GM08714 (cell line): ENCODE measurements around the gene GNG7.
"Not testable (repeated sequence)": the region's sequence is repeated elsewhere in the genome, so short reads cannot be mapped to it uniquely, and the experiment has no call there.

ENCODE experiments used
- H3K4me3 ChIP-seq: fragments of 200-500 bp; sonication (Bioruptor generic); 2 replicates; pipeline ENCODE4 v1.5.1; 2014; ENCODE audit warnings: mild to moderate bottlenecking, low read length, inconsistent platforms
- ZNF274 ChIP-seq: IDR thresholded peaks from 2 replicates; pipeline ENCODE4 v1.6.1; 2012; ENCODE audit warnings: mild to moderate bottlenecking, low read depth, low read length

GNG7 gene

DNA sequence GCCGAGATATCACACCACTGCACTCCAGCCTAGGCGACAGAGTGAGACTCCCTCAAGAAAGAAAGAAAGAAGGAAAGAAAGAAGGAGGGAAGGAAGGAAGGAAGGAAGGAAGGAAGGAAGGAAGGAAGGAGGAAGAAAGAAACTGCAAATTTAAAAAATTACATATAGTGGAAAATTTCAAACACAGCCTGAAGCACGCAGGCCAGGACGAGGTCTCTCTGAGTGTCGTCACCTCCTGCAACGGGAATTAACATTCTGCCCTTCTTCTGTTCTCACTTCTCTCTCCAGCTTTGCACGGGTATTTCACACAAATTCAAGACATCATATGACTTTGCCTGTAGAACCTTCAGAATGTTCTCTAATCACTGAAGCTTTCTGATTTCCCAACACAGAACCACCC is 108.2 kb downstream of the GNG7 start:
- no peak overlapping the region for H3K4me3 ChIP-seq
- TF ChIP-seq ZNF274 = no peak

DNA sequence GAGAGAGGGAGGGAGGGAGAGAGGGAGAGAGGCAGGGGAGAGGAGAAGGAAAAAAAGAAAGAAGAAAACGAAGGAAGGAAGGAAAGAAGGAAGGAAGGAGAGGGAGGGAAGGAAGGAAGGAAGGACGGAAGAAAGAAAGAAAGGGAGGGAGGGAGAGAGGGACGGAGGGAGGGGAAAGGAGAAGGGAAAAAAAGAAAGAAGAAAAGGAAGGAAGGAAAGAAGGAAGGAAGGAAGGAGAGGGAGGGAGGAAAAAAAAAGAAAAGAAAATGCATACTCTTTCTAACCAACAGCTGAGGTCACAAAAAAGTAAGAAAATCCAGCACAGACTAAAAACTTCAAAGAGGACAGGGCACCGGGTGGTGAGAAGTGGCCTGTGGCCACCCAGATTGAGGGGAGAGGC is 109.7 kb downstream of the GNG7 start:
- no peak for TF ChIP-seq ZNF274
- no peak overlapping the region for H3K4me3 ChIP-seq

DNA sequence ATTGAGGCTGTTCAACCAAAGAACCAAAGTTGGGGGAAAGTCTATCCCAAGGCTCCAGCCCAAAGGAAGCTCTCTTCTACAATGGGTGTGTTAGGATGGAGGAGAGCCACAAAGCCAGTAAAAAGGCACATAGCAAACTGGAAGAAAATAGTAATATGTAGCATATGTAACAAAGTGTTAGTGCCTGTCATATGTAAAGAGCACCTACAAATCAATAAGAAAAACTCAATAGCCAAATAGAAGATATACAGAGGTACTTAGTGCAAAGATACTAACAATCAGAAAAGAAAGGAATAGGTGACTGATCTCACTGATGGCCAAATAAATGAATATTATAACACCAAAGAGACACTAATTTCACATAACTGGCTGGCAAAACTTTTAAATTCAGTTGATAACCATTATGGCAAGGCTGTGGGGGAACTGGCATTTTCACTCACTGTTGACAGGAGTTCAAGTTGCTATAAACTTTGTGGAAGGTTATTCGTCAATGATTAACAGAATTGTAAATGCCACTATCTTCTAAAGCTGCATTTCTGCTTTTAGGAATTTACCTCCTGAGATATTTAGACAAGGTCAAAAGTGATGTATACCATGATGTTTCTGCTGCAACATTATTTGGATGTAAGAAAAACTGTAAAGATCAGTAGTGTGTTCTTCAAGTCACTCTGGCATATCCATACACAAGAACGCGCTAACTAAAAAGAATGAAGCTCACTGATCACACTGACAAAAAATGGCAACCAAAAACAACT is 110.8 kb downstream of the GNG7 start:
- H3K4me3 ChIP-seq = no peak overlapping the region
- no peak for TF ChIP-seq ZNF274

DNA sequence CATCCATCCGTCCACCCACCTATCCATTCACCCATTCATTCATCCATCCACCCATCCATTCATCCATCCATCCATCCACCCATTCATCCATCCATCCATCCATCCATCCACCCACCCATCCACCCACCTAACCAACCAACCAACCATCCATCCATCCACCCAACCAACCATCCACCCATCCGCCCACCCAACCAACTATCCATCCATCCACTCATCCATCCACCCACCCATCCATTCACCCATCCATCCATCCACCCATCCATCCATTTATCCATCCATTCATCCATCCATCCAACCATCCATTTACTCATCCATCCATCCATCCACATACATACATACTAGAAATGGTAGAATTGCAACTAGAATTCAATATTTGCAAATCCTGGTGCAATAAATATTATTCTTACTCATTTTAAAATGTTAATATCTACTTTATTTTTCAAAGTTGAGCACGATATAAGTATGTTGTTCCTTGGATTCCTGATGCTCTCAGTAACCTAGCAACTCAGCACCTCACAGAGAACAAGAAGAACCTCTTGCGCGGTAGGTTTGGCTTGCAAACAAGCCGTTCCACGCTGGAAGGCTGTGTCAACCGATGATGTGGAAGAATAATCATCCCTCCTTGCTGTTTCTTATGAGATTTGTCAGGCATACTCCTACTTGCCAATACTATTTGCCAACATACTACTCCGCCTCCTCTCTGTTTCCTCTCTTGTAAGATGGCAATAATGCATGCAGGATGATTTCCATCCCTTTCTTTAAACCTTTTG is 111.7 kb downstream of the GNG7 start:
- TF ChIP-seq ZNF274 = no peak
- H3K4me3 ChIP-seq = no peak overlapping the region

DNA sequence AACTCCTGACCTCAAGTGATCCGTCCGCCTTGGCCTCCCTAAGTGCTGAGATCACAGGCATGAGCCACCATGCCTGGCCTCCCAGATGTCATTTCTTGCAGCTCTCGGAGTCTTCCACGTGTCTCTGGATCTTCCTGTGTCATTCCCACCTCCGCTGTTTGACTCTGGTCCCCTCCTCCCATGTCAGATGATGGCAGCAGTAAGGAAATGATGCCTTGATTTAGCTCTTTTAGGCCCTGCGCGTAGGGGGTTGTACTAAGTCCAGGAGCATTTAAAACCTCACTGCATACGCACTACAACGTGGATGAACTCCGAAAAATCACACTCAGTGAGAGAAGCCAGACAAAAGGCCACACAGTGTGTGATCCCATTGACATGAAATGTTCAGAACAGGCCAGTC is 113.1 kb downstream of the GNG7 start:
- no peak overlapping the region for H3K4me3 ChIP-seq
- TF ChIP-seq ZNF274 = no peak

DNA sequence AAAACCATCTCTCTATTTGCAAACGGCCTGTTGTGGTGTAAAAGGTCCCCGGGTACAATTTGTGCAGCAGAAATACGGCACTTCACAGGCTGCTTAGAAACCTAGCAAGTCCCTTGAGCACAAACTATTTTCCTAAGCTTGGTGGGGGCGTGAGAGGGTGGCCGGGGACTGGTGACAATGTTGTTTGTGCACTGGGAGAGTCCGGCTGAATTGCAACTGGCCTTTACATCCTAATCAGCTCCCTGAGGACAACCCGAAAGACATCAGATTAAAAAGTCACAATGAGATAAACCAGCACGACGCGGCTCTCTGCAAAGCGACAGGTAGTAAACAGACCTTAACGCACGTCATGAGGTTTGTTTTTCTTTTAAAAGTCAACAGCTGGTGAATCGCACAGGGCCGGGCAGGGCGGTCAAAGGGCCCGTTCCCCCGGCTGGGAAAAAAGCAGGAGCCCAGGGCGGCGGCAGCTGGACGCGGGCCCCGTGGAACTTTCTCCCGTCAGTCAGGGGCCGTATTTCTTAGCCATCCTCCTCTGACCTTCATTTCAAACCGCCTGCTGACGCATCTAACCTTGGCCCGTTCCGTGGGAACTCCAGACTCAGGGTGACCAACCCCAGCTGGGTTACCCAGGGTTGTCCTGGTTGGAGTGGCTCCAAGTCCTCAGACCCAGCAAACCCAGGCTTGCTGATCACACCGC is 114.3 kb downstream of the GNG7 start:
- no peak overlapping the region for H3K4me3 ChIP-seq
- no peak for TF ChIP-seq ZNF274

DNA sequence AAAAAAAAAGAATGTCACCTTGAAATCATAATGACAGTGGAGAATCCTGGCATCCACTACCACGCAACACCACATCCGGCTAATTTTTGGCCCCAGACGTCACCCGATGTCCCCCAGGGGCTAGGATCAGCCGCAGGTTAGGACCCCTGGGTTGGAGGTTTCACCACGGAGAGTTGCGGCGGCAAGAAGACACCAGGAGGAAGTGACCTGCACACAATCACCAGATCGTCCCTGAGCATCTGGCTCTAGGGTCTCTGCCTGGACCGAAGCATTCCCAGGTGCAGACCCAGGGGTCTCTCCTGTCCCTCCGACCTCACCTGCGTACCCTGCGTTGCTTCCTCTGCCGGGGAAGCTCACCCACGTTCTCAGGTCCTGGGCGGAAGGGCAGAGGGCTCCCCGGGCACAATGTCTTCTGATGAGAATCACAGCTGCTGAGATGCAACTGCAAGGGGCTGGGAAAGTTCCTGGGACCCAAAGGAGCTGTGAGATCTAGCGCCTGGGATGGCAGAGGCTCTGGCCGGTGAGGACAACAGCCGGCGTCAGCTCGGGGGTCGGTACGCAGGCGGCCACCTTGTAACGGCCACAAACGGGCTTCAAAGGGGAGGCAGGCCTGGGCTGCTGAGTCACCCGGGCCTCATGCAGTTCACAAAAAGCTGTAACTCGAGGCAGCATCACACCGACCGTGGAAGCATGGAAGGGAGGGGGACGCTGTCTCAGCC is 115.3 kb downstream of the GNG7 start:
- no peak overlapping the region for H3K4me3 ChIP-seq
- no peak for TF ChIP-seq ZNF274

DNA sequence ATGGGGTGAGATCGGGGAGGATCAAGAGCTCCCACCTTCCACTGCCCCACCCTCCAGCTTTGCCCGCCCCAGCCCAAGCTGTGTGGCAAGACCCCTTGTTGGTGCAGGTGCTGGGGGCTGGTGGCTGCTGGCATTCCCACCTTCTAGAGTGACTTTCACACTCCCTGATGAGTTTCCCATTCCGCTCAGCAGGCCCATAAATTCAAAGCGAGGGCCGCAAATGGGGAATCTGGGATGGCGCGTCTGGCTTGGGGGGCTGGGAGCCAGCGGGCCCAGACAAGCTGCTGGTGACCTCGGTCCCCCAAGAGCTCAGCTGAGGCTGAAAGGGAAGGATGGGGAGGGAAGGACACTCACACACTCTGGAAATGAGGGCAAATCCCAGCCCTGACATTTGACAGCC is 116.3 kb downstream of the GNG7 start:
- TF ChIP-seq ZNF274 = no peak
- H3K4me3 ChIP-seq = no peak overlapping the region

DNA sequence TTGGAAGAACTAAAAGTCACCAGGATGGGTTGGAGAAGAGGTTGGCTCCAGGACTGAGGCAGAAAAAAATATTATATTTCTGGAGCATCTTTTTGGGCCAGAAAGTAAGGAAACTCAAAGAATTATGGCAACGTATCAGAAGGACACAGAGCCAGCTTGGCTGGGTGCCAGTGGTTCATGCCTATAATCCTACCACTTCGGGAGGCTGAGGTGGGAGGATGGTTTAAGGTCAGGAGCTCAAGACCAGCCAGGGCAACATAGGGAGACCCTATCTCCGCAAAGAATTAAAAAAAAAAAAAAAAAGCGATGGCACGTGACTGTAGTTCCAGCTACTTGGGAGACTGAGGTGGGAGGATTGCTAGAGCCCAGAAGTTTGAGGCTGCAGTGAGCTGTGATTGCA is 118.5 kb downstream of the GNG7 start:
- TF ChIP-seq ZNF274 = no peak
- no peak overlapping the region for H3K4me3 ChIP-seq

DNA sequence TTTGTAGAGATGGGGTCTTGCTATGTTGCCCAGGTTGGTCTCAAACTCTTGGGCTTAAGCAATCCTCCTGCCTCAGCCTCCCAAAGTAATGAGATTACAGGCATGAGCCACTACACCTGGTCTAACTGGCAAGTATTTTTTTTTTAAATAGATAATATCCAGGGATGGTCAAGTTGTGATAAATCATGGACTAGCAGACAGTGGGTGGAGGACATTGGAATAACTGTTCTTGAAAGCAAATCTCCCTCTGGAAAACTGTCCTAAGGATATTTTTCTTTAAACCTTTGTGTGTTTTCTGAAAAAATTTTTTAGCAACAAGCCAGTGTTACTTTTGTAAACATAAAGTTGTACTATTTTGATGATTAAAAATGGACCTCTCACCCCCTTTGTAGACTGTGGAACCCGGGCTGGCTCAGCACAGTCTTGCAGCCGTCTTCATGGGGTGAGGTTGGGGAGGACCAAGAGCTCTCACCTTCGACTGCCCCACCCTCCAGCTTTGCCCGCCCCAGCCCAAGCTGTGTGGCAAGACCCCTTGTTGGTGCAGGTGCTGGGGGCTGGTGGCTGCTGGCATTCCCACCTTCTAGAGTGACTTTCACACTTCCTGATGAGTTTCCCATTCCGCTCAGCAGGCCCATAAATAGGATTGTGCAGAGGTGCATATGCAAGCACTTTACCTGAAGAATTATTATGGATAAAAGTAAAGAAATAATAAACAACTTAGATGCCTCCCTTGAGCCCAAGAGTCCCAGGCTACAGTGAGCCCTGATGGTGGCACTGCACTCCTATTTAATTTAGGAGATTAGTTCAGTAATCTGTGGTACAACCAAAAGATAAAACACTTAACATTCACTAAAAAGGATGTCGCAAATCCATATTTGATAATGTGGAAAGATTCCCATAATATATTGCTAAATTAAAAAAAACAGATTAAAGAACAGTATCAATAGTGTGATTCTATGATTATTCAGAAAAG is 119.2 kb downstream of the GNG7 start:
- no peak for TF ChIP-seq ZNF274
- no peak overlapping the region for H3K4me3 ChIP-seq

DNA sequence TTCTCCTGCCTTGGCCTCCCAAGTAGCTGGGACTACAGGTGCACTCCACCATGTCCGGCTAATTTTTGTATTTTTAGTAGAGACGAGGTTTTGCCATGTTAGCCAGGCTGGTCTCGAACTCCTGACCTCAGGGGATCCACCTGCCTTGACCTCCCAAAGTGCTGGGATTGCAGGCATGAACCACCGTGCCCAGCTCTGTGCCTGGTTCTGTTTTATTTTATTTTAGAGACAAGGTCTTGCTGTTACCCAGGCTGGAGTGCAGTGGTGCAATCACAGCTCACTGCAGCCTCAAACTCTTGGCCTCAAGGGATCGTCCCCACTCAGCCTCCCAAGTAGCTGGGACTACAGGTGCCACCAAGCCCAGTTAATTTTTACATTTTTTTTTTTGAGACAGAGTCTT is 122.1 kb downstream of the GNG7 start:
- H3K4me3 ChIP-seq = not testable (repeated sequence)

DNA sequence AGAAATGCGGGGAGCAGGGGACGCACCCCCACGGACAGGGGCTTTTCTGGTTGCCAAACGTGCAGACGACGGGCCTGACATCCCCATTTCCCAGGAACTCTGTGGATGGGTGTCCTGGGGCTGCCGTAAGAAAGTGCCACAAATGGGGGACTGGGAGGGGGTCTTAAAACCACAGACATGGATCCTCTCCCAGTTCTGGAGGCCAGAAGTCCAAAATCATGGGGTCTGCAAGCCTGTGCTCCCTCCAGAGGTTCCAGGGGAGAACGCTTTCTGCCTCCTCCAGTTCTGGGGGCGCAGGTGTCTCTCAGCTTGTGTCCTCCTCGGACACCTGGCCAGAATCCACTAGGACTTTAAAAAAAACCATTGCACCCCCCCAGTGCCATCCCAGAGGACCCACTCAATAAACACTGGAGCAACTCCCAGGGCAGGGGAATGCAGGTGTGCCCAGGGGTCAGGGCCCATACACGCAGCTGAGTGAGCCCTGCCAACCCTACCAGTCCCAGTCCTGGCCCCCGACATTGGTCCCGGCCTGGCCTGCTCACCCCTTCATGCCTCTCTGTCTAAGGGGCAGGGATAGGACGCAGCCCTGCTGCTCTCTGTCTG is 122.7 kb downstream of the GNG7 start:
- no peak overlapping the region for H3K4me3 ChIP-seq
- no peak for TF ChIP-seq ZNF274
